ENCODE measurements around the gene TAAR8.
"Not testable (repeated sequence)": the region's sequence is repeated elsewhere in the genome, so short reads cannot be mapped to it uniquely, and the experiment has no call there.

TAAR8 gene

GRCh38 chr6:132530293-132530974 lies 22.0 kb upstream of the TAAR8 start:
- DNase-seq, result peak; percentile 71
- Histone ChIP-seq H3K4me2 (ENCODE audit: low read depth, low read length) (peak overlapping the region; percentile 92), H2AFZ (ENCODE audit: low read length) (peak overlapping the region; percentile 87), H3K4me3 (ENCODE audit: low read length) (peak overlapping the region; percentile 39), H3F3A (ENCODE audit: insufficient read depth, low read length) (no peaks in the 10 kb centered on the region), H3K9me2 (replicated peaks; ENCODE audit: insufficient read depth, low read length) (no peaks in the 10 kb centered on the region), H3K9ac (ENCODE audit: low read length) (no peak overlapping the region; the same call in 1 of the 2 replicates), H4K20me1 (ENCODE audit: insufficient read depth, low read length) (no peaks in the 10 kb centered on the region), H3K27me3 (replicated peaks; ENCODE audit: insufficient read depth, low read length) (no peaks in the 10 kb centered on the region), H3K27ac (ENCODE audit: low read length) (no peak overlapping the region), H3K4me1 (ENCODE audit: low read length) (no peaks in the 10 kb centered on the region), H3K79me2 (ENCODE audit: low read length) (no peaks in the 10 kb centered on the region), H3K9me3 (replicated peaks; ENCODE audit: insufficient read depth, low read length) (no peaks in the 10 kb centered on the region), H3K36me3 (replicated peaks; ENCODE audit: insufficient read depth, low read length) (no peaks in the 10 kb centered on the region)
- TF ChIP-seq EZH2 (optimal IDR thresholded peaks at IDR 0.05; ENCODE audit: low read depth, low read length) (no peak), CTCF (IDR thresholded peaks at IDR 0.05; ENCODE audit: low read length) (peak; percentile 63)

- H3F3A ChIP-seq (ENCODE audit: insufficient read depth, low read length); H3K4me1 ChIP-seq (ENCODE audit: low read length); H3K27me3 ChIP-seq (replicated peaks; ENCODE audit: insufficient read depth, low read length); H3K79me2 ChIP-seq (ENCODE audit: low read length); H2AFZ ChIP-seq (ENCODE audit: low read length); H3K27ac ChIP-seq (ENCODE audit: low read length); H4K20me1 ChIP-seq (ENCODE audit: insufficient read depth, low read length); H3K4me3 ChIP-seq (ENCODE audit: low read length); H3K4me2 ChIP-seq (ENCODE audit: low read depth, low read length); H3K36me3 ChIP-seq (replicated peaks; ENCODE audit: insufficient read depth, low read length); DNase-seq; H3K9me3 ChIP-seq (replicated peaks; ENCODE audit: insufficient read depth, low read length); H3K9me2 ChIP-seq (replicated peaks; ENCODE audit: insufficient read depth, low read length); H3K9ac ChIP-seq (ENCODE audit: low read length): not testable (repeated sequence)
These were observed 17.9 kb upstream of the TAAR8 start for GRCh38 chr6:132534546-132534945.

- no peak for DNase-seq
- H3F3A ChIP-seq (ENCODE audit: insufficient read depth, low read length), result no peaks in the 10 kb centered on the region
- no peaks in the 10 kb centered on the region for H3K27me3 ChIP-seq (replicated peaks; ENCODE audit: insufficient read depth, low read length)
- H3K9me2 ChIP-seq (replicated peaks; ENCODE audit: insufficient read depth, low read length), result no peaks in the 10 kb centered on the region
- no peak overlapping the region for H3K4me2 ChIP-seq (ENCODE audit: low read depth, low read length)
- no peak overlapping the region for H2AFZ ChIP-seq (ENCODE audit: low read length)
- no peak overlapping the region for H3K9ac ChIP-seq (ENCODE audit: low read length)
- no peaks in the 10 kb centered on the region for H3K36me3 ChIP-seq (replicated peaks; ENCODE audit: insufficient read depth, low read length)
- H3K27ac ChIP-seq (ENCODE audit: low read length), result no peak overlapping the region
- H3K4me3 ChIP-seq (ENCODE audit: low read length), result no peak overlapping the region
- TF ChIP-seq EZH2phosphoT487 (IDR thresholded peaks at IDR 0.05; ENCODE audit: low read length), result no peak
- no peaks in the 10 kb centered on the region for H3K9me3 ChIP-seq (replicated peaks; ENCODE audit: insufficient read depth, low read length)
- no peaks in the 10 kb centered on the region for H4K20me1 ChIP-seq (ENCODE audit: insufficient read depth, low read length)
- no peaks in the 10 kb centered on the region for H3K79me2 ChIP-seq (ENCODE audit: low read length)
- no peaks in the 10 kb centered on the region for H3K4me1 ChIP-seq (ENCODE audit: low read length)
These were observed 15.3 kb upstream of the TAAR8 start for GRCh38 chr6:132537145-132537544.

- no peaks in the 10 kb centered on the region for H3K79me2 ChIP-seq (ENCODE audit: low read length)
- no peak within 1 kb of the TSS for H3K9ac ChIP-seq (ENCODE audit: low read length)
- H4K20me1 ChIP-seq (ENCODE audit: insufficient read depth, low read length), result no peaks in the 10 kb centered on the region
- no peaks in the 10 kb centered on the region for H3K9me3 ChIP-seq (replicated peaks; ENCODE audit: insufficient read depth, low read length)
- DNase-seq, result no peak
- H3K4me2 ChIP-seq (ENCODE audit: low read depth, low read length), result no peak within 1 kb of the TSS
- no peak within 1 kb of the TSS for H3K27ac ChIP-seq (ENCODE audit: low read length)
- no peaks in the 10 kb centered on the region for H3F3A ChIP-seq (ENCODE audit: insufficient read depth, low read length)
- no peak within 1 kb of the TSS for H3K4me3 ChIP-seq (ENCODE audit: low read length)
- no peaks in the 10 kb centered on the region for H3K9me2 ChIP-seq (replicated peaks; ENCODE audit: insufficient read depth, low read length)
- TF ChIP-seq EZH2 (optimal IDR thresholded peaks at IDR 0.05; ENCODE audit: low read depth, low read length) (no peak), EZH2phosphoT487 (IDR thresholded peaks at IDR 0.05; ENCODE audit: low read length) (no peak), CTCF (IDR thresholded peaks at IDR 0.05; ENCODE audit: low read length) (no peak)
- no peaks in the 10 kb centered on the region for H3K27me3 ChIP-seq (replicated peaks; ENCODE audit: insufficient read depth, low read length)
- no peaks in the 10 kb centered on the region for H3K4me1 ChIP-seq (ENCODE audit: low read length)
- H2AFZ ChIP-seq (ENCODE audit: low read length), result no peak within 1 kb of the TSS
- H3K36me3 ChIP-seq (replicated peaks; ENCODE audit: insufficient read depth, low read length), result no peaks in the 10 kb centered on the region
These were observed 14.5 kb upstream of the TAAR8 start, which contains the start of gene TAAR9 for GRCh38 chr6:132537977-132538376. TAAR9 (plus strand) TSS chr6:132538277; CDS start chr6:132538290, 13 bp downstream.

Measured in MM.1S (cell line).